GM21786 (cell line): ENCODE measurements around the gene OGFR.

Experiments used
- ATAC-seq: cut with Tn5 transposase; IDR thresholded peaks from one replicate; pipeline ENCODE4 v1.9.1; 2021; ENCODE audit not compliant: unreplicated experiment

The OGFR gene

GRCh38 chr20:62824476-62825332 is 20.1 kb downstream of the OGFR start:
- ATAC-seq: no peak

GRCh38 chr20:62825333-62825985 is 20.8 kb downstream of the OGFR start:
- no peak for ATAC-seq

DNA sequence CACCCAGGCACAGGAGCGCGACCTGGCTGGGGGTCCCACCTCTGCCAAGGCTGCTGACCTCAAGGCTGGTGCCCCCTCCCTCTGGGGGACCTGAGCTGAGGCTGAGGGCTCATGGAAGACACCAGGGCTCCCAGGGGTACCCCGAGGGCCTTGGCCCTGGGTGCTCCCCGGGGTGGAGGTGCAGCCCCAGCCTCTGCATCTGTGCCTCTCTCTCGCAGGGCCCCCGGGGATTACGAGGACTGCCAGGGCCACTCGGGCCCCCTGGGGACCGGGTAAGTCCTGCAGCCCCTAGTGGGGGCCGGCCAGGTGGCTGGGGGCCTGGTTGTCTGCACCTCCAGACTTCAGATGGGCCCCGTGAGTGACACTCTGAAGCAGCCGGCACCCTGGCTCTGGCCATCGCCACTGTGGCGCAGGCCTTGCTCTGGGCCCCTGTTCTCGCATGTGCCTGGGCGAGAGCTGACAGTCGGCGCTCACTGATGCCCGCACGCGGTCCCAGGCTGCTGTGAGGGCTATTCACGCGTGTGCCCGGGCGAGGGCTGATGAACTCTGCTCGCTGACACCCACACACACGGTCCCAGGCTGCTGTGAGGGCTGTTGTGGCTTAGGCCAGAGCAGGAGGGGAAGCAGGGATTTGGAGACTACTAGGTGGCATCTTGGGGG is 21.5 kb downstream of the OGFR start:
- ATAC-seq: no peak

- no peak for ATAC-seq
Observed at GRCh38 chr20:62826646-62827310, 22.1 kb downstream of the OGFR start.

- no peak for ATAC-seq
Observed at GRCh38 chr20:62827311-62828038, 22.8 kb downstream of the OGFR start.

DNA sequence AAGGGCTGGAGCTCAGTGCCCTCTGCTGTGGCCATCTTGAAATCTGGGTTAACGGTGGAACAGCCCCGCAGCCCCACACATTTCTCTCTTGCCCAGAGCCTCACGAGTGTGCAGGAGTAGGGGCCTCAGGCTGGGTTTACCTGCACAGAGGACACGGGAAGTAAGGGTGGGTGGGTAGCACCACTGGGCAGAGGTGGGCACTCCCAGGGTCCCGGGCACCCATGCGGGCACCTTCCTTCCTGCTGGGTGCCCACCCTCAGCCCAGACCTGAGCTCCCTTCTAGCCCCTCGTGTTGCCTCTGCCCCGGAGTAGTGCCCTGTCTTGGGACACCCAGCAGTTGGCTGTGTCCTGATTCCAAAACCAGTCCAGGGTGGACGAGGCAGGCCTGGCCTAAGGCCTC is 23.4 kb downstream of the OGFR start:
- no peak for ATAC-seq

DNA sequence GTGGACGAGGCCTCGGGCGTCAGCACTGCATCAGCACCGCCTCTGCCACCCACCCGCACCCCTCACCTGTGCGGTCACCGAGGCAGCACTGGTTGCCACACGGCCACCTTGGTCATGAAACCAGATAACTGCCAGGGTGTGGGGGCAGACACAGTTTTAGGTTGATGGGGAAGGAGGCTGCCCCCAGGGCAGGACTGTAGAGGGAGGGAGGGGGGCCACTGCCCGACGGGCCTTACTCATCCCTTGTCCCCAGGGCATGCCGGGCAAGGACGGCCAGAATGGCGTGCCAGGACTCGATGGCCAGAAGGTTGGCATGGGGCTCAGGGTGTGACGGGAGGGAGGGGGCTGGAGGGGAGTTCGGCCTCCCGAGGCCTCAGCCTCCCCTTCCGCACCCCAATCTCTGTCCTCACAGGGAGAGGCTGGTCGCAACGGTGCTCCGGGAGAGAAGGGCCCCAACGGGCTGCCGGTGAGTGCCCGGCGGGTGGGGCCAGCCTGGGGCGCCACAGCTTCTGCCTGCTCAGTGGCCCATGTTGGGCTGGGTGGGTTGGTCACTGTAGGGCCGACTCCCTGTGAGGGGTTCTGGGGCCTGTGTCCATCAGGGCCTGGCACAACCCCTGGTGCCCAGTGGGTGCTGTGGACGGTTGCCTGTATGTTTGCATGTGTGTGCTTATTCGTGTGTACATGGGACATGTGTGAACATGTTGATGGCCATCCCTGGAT is 24.0 kb downstream of the OGFR start:
- ATAC-seq: no peak

DNA sequence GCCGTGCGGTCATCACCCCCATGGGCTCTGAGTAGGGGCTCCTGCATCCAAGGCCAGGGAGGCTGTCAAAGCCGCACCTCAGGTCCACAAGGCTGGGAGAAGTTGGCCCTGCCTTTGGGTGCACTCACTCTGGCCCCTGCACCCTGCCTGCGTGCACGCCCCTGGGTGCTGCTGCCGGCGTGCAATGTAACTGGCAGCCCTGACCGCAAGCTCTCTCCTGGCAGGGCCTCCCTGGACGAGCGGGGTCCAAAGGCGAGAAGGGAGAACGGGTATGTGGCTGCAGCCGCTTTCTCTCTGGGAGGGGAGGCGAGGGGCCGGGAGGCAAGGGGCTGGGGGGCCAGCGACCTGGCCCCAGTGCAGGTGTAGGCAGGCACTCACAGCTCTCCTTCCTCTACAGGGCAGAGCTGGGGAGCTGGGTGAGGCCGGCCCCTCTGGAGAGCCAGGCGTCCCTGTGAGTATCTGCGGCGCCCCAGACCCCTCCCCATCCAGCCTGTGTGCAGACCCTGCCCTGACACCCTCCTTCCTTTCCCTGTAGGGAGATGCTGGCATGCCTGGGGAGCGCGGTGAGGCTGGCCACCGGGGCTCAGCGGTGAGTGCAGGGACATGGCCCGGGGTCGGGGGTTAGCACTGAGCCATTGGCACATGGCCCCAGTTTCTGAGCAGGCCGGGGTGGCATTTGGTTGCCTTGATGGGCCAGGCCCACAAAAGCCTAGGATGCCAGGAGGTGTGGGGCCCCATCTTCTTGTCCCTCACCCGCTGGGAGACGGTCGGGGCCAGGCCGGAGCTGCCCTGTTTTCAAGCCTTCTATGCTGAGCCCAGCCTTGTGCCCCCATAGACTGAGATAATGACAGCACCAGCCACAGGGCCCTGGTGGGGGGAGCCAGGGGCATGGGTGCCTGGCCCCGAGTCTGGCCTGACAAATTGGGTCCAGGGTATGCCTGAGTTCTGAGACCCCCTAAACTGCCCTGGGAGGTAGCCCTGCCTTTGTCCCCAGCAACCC is 24.9 kb downstream of the OGFR start:
- no peak for ATAC-seq

- no peak for ATAC-seq
Observed at GRCh38 chr20:62830251-62830650, 25.6 kb downstream of the OGFR start.

GRCh38 chr20:62830821-62831220 is 26.2 kb downstream of the OGFR start:
- ATAC-seq: no peak

DNA sequence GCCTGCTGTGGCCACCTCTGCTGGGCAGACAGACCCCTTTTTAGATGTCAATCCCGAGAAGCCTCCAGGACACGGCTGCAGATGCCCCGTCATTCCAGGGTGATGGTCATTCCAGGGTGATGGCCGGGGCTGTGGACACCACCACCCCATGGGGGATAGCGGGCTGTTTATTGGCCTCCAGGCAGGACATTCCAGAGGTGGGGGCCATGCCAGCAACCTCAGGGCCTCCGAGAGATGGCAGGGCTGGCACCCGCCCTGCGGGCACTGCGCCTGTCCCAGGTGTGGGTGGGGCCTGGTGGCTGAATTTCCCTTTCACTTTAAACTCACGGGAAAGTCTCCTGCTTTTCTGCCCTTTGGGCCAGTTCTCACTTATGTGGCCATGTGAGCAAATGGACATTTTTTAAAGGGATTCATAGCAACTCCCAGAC is 26.7 kb downstream of the OGFR start:
- ATAC-seq: no peak

GRCh38 chr20:62831854-62832211 is 27.2 kb downstream of the OGFR start:
- ATAC-seq: no peak

- peak; percentile 50 for ATAC-seq
Observed at GRCh38 chr20:62832212-62832922, 27.7 kb downstream of the OGFR start.

DNA sequence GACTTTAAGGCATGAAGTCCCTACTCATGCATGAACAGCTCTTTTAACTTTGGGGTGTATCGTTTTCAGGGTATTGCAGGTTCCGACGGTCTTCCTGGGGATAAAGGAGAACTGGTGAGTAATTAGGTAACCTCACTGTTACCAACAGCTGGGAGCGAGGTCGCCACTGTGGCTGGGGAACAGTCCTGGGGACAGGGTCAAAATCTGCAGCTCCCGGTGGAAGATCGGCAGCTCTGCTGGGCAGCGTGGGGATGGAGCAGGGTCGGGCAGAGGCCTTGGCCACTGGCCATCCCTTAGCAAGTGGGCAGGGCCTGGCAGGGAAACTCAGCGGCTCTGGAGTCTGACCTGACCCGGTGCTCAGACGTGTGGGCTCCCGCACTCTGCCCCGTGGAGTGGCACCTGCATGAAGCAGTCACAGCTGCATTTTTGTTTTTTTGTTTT is 28.3 kb downstream of the OGFR start:
- peak; percentile 24 for ATAC-seq

DNA sequence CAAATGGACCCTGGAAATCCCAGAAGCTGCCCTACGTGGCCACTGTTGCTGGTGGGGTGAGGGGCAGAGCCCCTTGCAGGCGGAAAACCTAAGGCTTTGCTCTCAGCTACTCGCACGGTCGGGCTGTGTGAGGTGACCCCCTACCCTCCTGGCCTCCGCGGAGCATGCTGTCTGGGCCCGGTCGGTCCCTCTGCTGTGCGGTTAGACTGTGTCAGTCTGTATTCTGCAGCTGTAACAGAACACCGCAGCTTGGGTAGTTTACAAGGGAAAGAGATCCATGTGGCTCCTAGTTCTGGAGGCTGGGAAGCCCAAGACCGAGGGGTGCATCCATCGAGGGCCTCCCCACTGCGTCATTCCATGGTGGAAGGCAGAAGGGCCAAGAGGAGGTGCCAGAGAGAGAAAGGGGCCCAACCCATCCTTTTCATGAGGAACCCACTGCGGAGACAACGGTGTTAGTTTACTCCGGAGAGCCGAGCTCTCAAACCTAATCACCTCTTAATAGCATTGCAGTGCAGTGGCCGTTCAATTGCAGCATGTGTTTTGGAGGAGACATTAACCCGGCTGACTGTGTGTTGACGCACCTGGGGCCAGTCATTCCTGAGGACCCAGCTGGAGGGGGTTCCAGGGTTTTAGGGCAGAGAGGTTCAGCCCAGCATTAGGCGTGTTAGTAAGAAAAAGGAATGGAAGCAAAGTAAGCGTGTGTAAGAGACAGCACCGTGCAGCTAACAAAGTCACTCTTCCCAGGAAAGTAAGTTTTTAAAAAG is 30.5 kb downstream of the OGFR start:
- no peak for ATAC-seq

DNA sequence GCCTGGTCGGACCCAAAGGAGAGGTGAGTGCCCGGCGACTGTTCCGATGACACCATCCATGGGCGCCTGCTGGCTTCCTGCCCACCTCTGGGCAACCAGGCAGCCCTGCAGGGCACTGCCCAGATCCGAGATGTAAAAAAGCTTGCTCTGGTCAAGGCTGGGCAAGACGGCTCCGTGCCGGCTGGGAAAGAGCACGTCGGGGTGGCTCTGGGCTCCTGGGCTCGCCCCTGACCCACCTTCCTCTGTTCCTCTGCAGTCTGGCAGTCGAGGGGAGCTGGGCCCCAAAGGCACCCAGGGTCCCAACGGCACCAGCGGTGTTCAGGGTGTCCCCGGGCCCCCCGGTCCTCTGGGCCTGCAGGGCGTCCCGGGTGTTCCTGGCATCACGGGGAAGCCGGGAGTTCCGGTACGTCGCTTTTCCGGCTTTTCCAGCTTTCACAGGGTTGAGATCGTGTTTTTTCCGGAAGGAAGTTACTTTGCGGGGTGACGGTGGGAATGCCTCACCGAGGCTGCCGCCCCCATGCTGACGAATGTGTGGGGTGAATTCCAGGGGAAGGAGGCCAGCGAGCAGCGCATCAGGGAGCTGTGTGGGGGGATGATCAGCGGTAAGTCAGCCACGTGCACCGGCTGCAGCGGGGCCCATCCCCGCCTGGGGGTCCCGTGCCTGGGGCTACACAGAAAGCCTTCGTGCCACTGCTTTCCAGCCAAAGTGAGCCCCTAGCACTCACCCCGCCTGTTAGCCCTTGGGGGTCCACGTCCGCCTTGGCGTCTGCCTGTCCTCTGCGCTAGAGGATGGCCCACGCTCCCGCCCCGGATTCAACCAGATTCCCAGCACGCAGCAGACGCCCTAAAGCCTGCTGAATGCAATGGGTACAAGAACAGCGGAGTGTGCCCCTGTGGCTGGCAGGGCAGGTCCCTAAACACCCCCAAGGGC is 31.6 kb downstream of the OGFR start:
- no peak for ATAC-seq
